ENCODE results near the gene KCTD3. TPM values are rescaled to one million over a fixed set of nuclear protein-coding genes. Genes with fewer than 3 reads are reported as not detected.
A peak's percentile ranks its signal among the peaks of the same experiment; 100 is the strongest.

The KCTD3 gene
- 10 to 100 TPM; 17.9 to 55.4 (median 29.2) TPM for total RNA-seq

DNA sequence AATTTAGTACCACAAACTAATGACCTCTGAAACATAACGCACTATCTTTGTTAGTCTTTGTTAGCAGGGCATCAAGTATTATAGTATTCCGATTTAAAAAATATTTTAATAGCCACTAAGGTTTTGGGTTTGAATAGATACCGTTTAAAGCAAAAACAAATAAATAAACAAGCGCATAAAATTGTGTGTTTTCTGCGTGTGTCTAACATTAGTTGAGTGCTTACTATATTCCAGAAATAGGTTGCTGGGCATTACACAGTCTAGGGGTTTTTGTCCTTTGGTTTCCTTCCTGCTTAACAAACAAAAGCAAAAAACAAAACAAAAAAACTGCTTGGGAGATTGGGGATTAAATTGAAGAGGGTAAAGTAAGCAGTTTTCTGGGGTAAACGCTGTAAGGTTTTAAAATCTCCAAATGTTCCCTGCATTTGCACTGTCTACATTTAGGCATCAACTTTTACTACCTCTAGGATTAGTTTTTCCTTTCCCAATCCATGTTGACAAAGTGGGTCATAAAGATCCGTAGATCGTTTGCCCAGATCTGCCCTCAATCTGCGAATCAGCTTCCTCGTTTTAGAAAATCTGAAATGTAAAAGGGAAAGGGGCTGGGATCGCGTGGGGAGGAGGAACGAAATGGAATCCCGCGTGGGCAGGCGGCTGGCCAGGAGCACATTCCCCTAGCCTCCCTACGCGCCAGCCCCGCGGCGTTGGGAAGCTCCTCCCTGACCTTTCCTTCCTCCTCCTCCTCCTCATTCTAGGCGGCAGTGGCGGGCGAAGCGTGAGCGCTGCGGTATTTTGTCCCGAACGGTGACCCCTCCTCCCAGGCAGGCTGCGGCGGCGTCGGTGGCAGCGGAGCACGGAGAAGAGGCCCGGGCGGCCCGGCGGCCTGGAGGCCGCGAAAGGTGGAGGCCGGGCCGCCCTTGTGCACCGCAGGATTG is at the start of gene KCTD3:
TSS of gene KCTD3 (plus strand) at position 749 of the 935 bp plus-strand sequence. CDS start 382 bp downstream, outside the sequence.
- WGBS, 2 donors, result 10 to 14% methylated on average over 21 to 29 of the region's 44 CpGs
- Histone ChIP-seq H3K9me3 (no peaks in the 10 kb centered on the region), H3K27me3 (no peaks in the 10 kb centered on the region), H3K36me3 (no peaks in the 10 kb centered on the region), H3K4me1 (peaks cover 10 to 23% (median 22%) of the 10 kb centered on the region in 4 donors), H3K4me3 (peak within 1 kb of the TSS; percentile 61 to 87 (median 82)), H3K27ac (peak within 1 kb of the TSS; percentile 87 to 91 (median 89))
- peak in 1 of 2 donors; percentile 67 for DNase-seq
- peak; percentile 89 to 95 for ATAC-seq (ENCODE audit: low FRiP score in 2 of 2)
- TF ChIP-seq, protein P1, sequence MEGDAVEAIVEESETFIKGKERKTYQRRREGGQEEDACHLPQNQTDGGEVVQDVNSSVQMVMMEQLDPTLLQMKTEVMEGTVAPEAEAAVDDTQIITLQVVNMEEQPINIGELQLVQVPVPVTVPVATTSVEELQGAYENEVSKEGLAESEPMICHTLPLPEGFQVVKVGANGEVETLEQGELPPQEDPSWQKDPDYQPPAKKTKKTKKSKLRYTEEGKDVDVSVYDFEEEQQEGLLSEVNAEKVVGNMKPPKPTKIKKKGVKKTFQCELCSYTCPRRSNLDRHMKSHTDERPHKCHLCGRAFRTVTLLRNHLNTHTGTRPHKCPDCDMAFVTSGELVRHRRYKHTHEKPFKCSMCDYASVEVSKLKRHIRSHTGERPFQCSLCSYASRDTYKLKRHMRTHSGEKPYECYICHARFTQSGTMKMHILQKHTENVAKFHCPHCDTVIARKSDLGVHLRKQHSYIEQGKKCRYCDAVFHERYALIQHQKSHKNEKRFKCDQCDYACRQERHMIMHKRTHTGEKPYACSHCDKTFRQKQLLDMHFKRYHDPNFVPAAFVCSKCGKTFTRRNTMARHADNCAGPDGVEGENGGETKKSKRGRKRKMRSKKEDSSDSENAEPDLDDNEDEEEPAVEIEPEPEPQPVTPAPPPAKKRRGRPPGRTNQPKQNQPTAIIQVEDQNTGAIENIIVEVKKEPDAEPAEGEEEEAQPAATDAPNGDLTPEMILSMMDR (IDR thresholded peaks at IDR 0.05), result no peak
- TF ChIP-seq POLR2AphosphoS5 (IDR thresholded peaks at IDR 0.05), result peak; percentile 56 to 78
- peak in 2 of 4 donors; percentile 30 to 67 for TF ChIP-seq POLR2A (IDR thresholded peaks at IDR 0.05)

DNA sequence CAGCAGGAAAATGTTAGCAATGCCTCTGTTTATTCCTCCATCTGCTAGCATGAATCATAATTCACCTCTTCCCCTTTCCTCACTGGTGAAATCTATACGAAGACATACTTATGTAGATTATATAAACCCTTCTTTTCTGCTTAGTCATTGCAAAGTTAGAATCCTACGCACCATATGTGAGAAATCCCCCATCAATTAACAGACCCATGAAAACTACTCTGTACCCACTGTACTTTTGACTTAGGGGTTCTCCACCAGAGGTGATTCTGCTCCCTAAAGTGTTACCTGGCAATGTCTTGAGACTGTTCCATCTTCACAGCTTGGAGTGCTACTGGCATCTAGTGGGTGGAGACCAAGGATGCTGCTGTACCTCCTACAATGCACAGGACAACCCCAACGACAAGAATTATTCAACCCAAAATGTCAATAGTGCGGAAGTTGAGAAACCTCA is 49.6 kb upstream of the KCTD3 start:
- H3K9me3 ChIP-seq, result no peaks in the 10 kb centered on the region

DNA sequence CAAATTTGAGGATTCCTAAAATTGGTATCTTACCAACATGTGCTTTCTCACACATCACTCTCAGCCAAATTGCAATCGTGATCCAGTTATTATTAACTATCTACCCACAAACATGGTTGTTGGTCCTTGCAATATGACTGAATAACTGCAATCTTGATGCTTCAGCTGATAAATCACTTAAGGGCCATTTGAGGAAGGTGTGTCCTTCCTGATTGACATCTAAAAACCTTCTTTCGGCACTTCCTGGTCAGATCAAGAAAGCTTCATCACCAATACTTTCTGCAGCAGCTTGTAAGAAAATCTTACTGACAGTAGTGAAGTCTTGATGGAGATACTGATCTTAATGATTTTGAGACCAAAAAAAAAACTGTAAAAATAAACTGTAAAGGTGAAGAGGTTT is 48.5 kb upstream of the KCTD3 start:
- no peak for ATAC-seq (ENCODE audit: low FRiP score in 2 of 2)
- Histone ChIP-seq H3K4me1 (no peaks in the 10 kb centered on the region), H3K36me3 (no peaks in the 10 kb centered on the region), H3K27me3 (no peaks in the 10 kb centered on the region), H3K4me3 (no peak overlapping the region), H3K27ac (no peak overlapping the region), H3K9me3 (no peaks in the 10 kb centered on the region)
- DNase-seq, result no peak
- 60 to 67% methylated on average over 2 of the region's 2 CpGs for WGBS, 2 donors
- TF ChIP-seq POLR2A (IDR thresholded peaks at IDR 0.05) (no peak), EP300 (IDR thresholded peaks at IDR 0.05) (no peak), POLR2AphosphoS5 (IDR thresholded peaks at IDR 0.05) (no peak)
- TF ChIP-seq, protein P1 (IDR thresholded peaks at IDR 0.05), result no peak

More for the DNA sequence above, 49.6 kb upstream of the KCTD3 start:
- ATAC-seq (ENCODE audit: low FRiP score in 2 of 2) (no peak), DNase-seq (no peak)
- H3K36me3 ChIP-seq, result no peaks in the 10 kb centered on the region
- H3K27me3 ChIP-seq, result no peaks in the 10 kb centered on the region
- H3K4me3 ChIP-seq, result no peak overlapping the region
- WGBS, 2 donors, result 54 to 59% methylated on average over 4 of the region's 4 CpGs
- no peak overlapping the region for H3K27ac ChIP-seq
- TF ChIP-seq POLR2AphosphoS5 (IDR thresholded peaks at IDR 0.05) (no peak), POLR2A (IDR thresholded peaks at IDR 0.05) (no peak), EP300 (IDR thresholded peaks at IDR 0.05) (no peak)
- TF ChIP-seq, protein P1 (IDR thresholded peaks at IDR 0.05), result no peak
- H3K4me1 ChIP-seq, result no peaks in the 10 kb centered on the region

DNA sequence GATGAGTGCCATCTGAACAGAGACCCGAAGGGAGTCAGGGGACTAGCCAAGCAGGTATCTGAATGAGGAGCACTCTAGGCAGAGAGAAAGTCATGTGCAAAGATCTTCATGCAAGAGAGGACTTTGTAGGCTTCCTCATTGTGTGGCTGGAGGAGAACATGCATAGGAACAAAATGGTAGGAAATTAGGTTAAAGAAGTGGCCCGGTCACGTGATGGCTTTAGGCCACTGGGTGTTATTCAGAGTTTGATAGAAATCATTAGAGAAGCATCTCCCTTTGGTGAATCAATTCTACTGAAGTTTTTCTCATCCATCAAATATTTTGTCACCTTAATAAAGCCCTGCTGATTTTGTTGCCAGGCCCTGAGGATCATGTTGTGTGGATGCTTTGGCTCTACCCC is 45.8 kb upstream of the KCTD3 start:
- Histone ChIP-seq H3K4me3 (no peak overlapping the region), H3K27me3 (no peaks in the 10 kb centered on the region), H3K36me3 (no peaks in the 10 kb centered on the region), H3K9me3 (no peaks in the 10 kb centered on the region), H3K4me1 (no peaks in the 10 kb centered on the region), H3K27ac (no peak overlapping the region)
- no peak for DNase-seq
- TF ChIP-seq EP300 (IDR thresholded peaks at IDR 0.05) (no peak), POLR2AphosphoS5 (IDR thresholded peaks at IDR 0.05) (no peak), POLR2A (IDR thresholded peaks at IDR 0.05) (no peak)
- TF ChIP-seq, protein P1 (IDR thresholded peaks at IDR 0.05), result no peak
- no peak for ATAC-seq (ENCODE audit: low FRiP score in 2 of 2)
- WGBS, 2 donors, result 91 to 100% methylated on average over 3 of the region's 3 CpGs
